MM.1S (cell line): Measurements from ENCODE around the gene ANP32B.
A peak's percentile ranks its signal among the peaks of the same experiment; 100 is the strongest.

ENCODE experiments used
- DNase-seq: peaks from one replicate; pipeline ENCODE4 v3.0.0-alpha.2; 2015
- H2AFZ ChIP-seq: fragments of 300-600 bp; sonication (generic); 2 replicates; pipeline ENCODE4 v1.6.0; 2016; ENCODE audit warnings: antibody characterized with exemption, low read length
- H3F3A ChIP-seq: fragments of 300-600 bp; sonication (generic); 2 replicates; pipeline ENCODE4 v1.6.1; 2016; ENCODE audit warnings: mild to moderate bottlenecking, antibody characterized with exemption, low read length, moderate library complexity, mixed read lengths; ENCODE audit not compliant: insufficient read depth
- H3K27ac ChIP-seq: fragments of 300-600 bp; sonication (generic); 2 replicates; pipeline ENCODE4 v1.5.1; 2016; ENCODE audit warnings: mild to moderate bottlenecking, low read length
- H3K27me3 ChIP-seq: fragments of 300-600 bp; sonication (generic); replicated peaks from 2 replicates; pipeline ENCODE4 v1.6.0; 2016; ENCODE audit warnings: low read length; ENCODE audit not compliant: insufficient read depth
- H3K36me3 ChIP-seq: fragments of 300-600 bp; sonication (generic); replicated peaks from 2 replicates; pipeline ENCODE4 v1.6.1; 2016; ENCODE audit warnings: mild to moderate bottlenecking, low read length, mixed read lengths; ENCODE audit not compliant: insufficient read depth
- H3K4me1 ChIP-seq: fragments of 300-600 bp; sonication (generic); 2 replicates; pipeline ENCODE4 v1.6.1; 2016; ENCODE audit warnings: low read length, mixed read lengths
- H3K4me2 ChIP-seq: fragments of 300-600 bp; sonication (generic); 2 replicates; pipeline ENCODE4 v1.6.0; 2016; ENCODE audit warnings: low read depth, low read length
- H3K4me3 ChIP-seq: fragments of 300-600 bp; sonication (generic); 2 replicates; pipeline ENCODE4 v1.5.1; 2016; ENCODE audit warnings: low read length, mixed read lengths
- H3K79me2 ChIP-seq: fragments of 300-600 bp; sonication (generic); 2 replicates; pipeline ENCODE4 v1.6.1; 2016; ENCODE audit warnings: mixed run types, low read length, mixed read lengths
- H3K9ac ChIP-seq: fragments of 300-600 bp; sonication (generic); 2 replicates; pipeline ENCODE4 v1.6.1; 2016; ENCODE audit warnings: low read length, mixed read lengths
- H3K9me2 ChIP-seq: fragments of 300-600 bp; sonication (generic); replicated peaks from 2 replicates; pipeline ENCODE4 v1.6.1; 2016; ENCODE audit warnings: mild to moderate bottlenecking, low read length, mixed read lengths; ENCODE audit not compliant: insufficient read depth
- H3K9me3 ChIP-seq: fragments of 300-600 bp; sonication (generic); replicated peaks from 2 replicates; pipeline ENCODE4 v1.6.1; 2016; ENCODE audit warnings: mild to moderate bottlenecking, low read length, mixed read lengths; ENCODE audit not compliant: insufficient read depth
- H4K20me1 ChIP-seq: fragments of 300-600 bp; sonication (generic); 2 replicates; pipeline ENCODE4 v1.6.1; 2016; ENCODE audit warnings: mild to moderate bottlenecking, low read length, moderate library complexity, mixed read lengths; ENCODE audit not compliant: insufficient read depth
- CTCF ChIP-seq: fragments of 300-600 bp; sonication (generic); IDR thresholded peaks from 2 replicates; pipeline ENCODE4 v1.5.1; 2016; ENCODE audit warnings: antibody characterized with exemption, low read length, mixed read lengths
- EZH2 ChIP-seq: fragments of 300-600 bp; sonication (generic); optimal IDR thresholded peaks from 2 replicates; pipeline ENCODE3; 2017; ENCODE audit warnings: low read depth, mild to moderate bottlenecking, antibody characterized with exemption, low read length, mixed read lengths
- EZH2phosphoT487 ChIP-seq: fragments of 300-600 bp; sonication (generic); IDR thresholded peaks from 2 replicates; pipeline ENCODE4 v1.6.1; 2018; ENCODE audit warnings: antibody characterized with exemption, low read length

The ANP32B gene

GRCh38 chr9:97982683-97983588, at the start of gene ANP32B:
Gene ANP32B (plus strand): TSS chr9:97983341. CDS start chr9:97983556, 215 bp downstream.
- Histone ChIP-seq H3K9me3 (no peaks in the 10 kb centered on the region), H3K36me3 (no peaks in the 10 kb centered on the region), H3K79me2 (peaks cover 42% of the 10 kb centered on the region), H3K9me2 (no peaks in the 10 kb centered on the region), H3K27ac (peak within 1 kb of the TSS; percentile 85; the same call in 1 of the 2 replicates), H3F3A (0 out of 2 replicates have a peak, but pooled peaks cover 6% of the 10 kb centered on the region), H3K27me3 (no peaks in the 10 kb centered on the region), H3K4me3 (peak within 1 kb of the TSS; percentile 89), H3K4me1 (peaks cover 16% of the 10 kb centered on the region), H4K20me1 (peaks cover 15% of the 10 kb centered on the region), H3K4me2 (peak within 1 kb of the TSS; percentile 82), H3K9ac (peak within 1 kb of the TSS; percentile 99), H2AFZ (peak within 1 kb of the TSS; percentile 91)
- TF ChIP-seq CTCF, result peak; percentile 51
- no peak for TF ChIP-seq EZH2
- peak; percentile 92 for DNase-seq

DNA sequence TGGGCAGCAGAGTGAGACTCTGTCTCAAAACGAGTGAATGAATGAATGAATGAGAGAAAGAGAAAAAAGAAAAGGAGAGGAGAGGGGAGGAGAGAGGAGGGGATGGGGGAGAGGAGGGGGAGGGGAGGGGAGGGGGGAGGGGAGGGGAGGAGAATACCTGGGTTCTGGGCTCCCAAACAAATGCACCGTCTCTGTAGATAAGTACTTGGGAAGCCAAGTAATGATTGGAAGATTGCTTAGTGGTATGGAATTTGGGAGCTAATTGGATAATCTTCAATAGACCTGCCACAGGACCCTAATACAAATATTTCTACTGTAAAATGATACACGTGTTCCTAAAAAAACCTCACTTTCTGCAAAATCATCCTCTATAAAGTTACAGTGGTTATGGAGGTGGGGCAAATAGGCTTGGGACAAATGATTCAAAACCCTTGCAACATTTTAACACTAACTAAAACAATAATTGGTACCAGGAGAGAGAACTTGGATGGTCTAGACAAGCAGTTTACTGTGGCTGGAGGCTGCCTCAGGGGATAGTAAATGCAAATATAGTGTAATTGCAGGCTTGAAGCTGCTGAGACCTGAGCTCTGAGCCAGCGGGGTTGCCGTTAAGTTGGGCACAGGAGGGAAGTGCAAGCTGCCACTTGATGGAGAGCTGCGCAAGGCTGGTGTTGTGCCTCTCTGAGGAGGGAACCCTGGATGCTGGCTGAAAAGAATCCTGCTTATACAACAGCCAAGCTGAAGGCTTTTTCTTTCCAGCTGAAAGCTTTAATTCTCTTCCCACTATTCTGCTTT, 48.6 kb upstream of the ANP32B start:
- Histone ChIP-seq H3K4me3 (no peak overlapping the region), H3K9ac (no peak overlapping the region), H3K4me2 (no peak overlapping the region), H3K27ac (no peak overlapping the region), H3K9me2 (no peaks in the 10 kb centered on the region), H4K20me1 (no peaks in the 10 kb centered on the region), H3K4me1 (peaks cover 68% of the 10 kb centered on the region), H3K36me3 (no peaks in the 10 kb centered on the region), H2AFZ (no peak overlapping the region), H3K79me2 (peaks cover 30% of the 10 kb centered on the region), H3K27me3 (no peaks in the 10 kb centered on the region), H3F3A (peaks cover 38% of the 10 kb centered on the region), H3K9me3 (no peaks in the 10 kb centered on the region)
- TF ChIP-seq EZH2phosphoT487 (no peak), EZH2 (no peak), CTCF (no peak)
- no peak for DNase-seq

DNA sequence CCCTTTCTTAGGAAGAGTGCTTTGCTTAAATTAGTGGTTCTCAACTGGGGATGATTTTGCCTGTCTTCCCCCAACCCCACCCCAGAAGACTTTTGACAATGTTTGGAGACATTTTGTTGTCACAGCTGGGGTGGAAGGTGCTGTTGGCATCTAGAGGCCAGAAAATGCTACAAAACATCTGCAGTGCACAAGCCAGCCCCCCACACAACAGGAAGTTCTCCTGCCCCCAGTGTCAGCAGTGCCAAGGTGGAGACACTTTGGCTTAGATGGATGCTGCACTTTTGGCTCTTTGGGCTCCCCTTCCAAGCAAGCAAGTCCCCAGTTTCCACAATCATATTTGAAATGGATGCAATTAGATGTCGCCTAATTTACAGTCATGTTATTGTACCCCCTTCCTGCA, 47.9 kb upstream of the ANP32B start:
- no peak overlapping the region for H3K4me3 ChIP-seq
- H3K9me3 ChIP-seq, result no peaks in the 10 kb centered on the region
- no peaks in the 10 kb centered on the region for H3K36me3 ChIP-seq
- no peaks in the 10 kb centered on the region for H3K27me3 ChIP-seq
- H3K9ac ChIP-seq, result no peak overlapping the region
- no peak overlapping the region for H3K4me2 ChIP-seq
- H2AFZ ChIP-seq, result no peak overlapping the region
- TF ChIP-seq CTCF, result no peak
- TF ChIP-seq EZH2phosphoT487, result no peak
- TF ChIP-seq EZH2, result no peak
- H3K27ac ChIP-seq, result no peak overlapping the region
- H3K4me1 ChIP-seq, result peaks cover 72% of the 10 kb centered on the region
- H3K79me2 ChIP-seq, result peaks cover 23% of the 10 kb centered on the region
- DNase-seq, result no peak
- H4K20me1 ChIP-seq, result no peaks in the 10 kb centered on the region
- peaks cover 38% of the 10 kb centered on the region for H3F3A ChIP-seq
- H3K9me2 ChIP-seq, result no peaks in the 10 kb centered on the region
